H54 (cell line): ENCODE data around the gene LXN.
A peak's percentile ranks its signal among the peaks of the same experiment; 100 is the strongest.

Source experiments
- DNase-seq: peaks from one replicate; pipeline ENCODE4 v3.0.0; 2011; ENCODE audit warnings: low spot score, mixed read lengths; ENCODE audit not compliant: insufficient read length
- FAIRE-seq: peaks from 3 replicates; lab custom pipeline; 2011; peaks lifted over from hg19 to GRCh38; lab: Jason Lieb, UNC
- POLR2A ChIP-seq: IDR thresholded peaks from 2 replicates; pipeline ENCODE4 v1.6.1; 2011; ENCODE audit warnings: low read depth, mild to moderate bottlenecking, low read length

Gene LXN, protein sequence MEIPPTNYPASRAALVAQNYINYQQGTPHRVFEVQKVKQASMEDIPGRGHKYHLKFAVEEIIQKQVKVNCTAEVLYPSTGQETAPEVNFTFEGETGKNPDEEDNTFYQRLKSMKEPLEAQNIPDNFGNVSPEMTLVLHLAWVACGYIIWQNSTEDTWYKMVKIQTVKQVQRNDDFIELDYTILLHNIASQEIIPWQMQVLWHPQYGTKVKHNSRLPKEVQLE

DNA sequence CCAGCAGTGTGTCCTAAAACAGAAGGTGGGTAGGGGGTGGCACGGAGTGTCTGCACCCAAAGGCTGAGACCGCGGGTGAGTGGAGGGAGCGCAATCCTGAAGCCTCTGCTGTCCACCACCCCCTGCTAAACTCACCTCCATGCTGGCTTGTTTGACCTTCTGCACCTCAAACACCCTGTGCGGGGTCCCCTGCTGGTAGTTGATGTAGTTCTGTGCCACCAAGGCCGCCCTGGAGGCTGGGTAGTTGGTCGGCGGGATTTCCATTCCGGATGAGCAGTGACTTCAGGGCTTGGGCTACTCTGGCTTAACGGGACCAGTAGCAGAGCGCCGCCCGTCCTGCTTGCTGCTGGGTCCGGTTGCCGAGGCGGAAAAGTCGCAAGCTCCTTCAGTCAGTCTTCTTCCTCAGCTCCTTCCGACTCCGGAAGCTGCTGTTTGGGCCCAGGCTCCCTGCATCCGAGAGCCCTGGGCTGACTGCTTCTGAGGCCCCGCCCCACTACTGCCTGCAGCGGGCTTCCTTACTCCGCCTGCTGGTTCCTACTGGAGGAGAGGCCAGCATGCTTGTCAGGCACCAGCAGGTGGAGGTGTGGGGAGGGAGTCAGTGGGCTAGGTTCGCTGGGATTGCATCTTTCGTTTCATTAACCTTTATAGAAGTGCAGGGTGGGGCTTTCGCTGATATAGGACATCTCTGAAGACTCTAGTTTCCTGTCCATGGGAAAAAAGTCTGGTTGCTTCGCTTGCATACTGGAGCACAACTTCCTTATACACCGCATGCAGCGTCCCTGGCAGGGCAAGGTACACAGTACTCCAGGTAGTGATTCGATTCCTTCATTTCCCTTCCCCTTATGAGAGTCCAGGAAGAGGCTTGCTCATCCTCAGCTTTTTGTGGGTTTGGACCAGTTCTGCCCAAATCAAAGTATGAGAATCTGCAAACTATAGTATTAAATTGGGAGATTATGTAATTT, at the start of gene LXN:
Gene LXN (minus strand): TSS at position 434 of the 962 bp plus-strand sequence. CDS start 170 bp downstream, at position 264.
- DNase-seq (no peak), FAIRE-seq (no peak)
- TF ChIP-seq POLR2A = no peak

DNA sequence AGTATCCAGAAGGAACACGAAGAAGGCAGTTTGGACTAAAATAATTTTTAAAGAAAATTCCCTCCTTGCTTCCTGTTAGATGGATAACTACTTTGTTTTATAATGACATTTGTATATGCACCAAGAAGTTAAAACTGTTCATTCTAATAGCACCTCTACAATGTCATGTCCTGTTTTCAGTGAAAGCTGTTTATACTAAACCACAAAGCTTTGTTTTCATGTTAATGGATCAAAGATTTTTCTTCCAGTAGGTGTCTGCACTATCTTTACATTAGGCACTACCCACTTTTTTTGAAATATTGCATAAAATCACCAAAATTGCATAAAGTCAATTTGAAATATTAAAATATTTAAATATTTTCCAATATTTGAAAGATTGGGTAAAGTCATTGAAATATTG, 49.7 kb upstream of the LXN start:
- DNase-seq (no peak), FAIRE-seq (no peak)
- TF ChIP-seq POLR2A = no peak

DNA sequence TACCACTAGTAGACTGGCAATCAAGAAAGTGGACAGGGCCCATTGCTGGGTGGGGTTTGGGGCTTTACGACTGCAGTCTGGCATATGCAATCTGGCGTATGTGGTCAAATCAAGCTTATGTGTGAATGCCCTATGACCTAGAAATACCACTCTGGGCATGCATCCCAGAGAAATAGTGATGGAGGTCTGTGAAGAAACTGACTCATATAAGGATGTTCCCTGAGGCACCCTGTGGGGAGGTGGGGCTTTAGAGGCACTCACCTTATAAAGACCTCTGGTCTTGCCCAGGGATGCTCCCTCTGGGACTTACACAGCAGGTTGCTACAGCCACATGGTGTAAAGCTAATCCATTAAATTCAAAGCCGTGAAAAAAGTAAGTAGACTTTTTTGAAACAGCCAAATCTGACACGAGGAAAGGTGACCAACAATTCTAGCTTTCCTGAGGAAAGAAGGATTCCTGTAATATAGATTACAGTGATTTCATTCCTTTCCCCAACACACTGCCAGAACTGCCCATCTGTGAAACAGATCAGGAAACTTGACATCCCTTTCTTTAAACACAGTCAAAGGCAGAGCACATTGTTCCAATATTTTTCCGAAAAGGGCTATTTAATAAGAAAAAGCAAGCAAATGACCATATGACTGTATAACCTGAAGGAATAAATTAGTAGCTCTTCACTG, 46.2 kb upstream of the LXN start:
- DNase-seq (peak; percentile 40), FAIRE-seq (peak; percentile 91)
- TF ChIP-seq POLR2A = no peak

DNA sequence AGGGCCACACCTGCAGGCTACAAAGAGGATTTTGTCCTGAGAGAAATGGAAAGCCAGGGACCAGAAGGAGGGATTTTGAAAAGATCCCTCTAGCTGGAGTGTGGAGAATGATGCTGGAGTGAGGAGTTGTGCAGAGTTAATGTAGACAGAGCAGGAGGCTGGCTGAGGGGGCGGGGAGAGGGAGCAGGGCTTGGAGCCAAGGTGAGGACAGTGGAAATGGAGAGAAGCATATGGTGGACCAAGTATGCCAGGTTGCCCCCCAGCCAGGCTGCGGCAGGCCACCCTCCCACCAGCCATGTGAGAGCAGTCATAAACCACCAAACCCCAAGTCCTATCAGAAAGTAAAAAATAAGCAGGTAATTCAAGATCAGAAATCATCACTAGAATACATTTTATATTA, 45.1 kb upstream of the LXN start:
- no peak for TF ChIP-seq POLR2A
- FAIRE-seq = no peak

DNA sequence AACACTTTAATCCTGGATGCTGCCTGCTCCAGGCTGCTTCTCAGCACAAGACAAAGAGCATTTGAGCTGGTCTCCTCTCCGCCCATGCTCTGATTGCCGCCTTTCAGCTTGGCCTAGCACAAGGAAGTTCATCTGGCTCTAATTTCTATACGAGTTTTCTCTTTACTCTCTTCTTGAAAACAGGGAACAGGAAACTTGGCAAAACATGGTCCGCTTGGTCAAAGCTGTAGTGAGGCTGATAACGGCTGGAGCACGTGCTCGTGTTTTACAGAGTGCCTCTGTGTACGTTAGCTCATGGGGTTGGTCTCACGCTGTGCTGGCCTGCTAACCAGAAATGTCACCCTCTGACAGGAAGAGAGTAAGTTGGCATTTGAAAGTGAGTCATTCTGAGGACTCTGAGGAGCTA, 40.6 kb upstream of the LXN start:
- peak; percentile 84 for FAIRE-seq
- TF ChIP-seq POLR2A = 0 out of 2 replicates have a peak, but pooled peaks have one; percentile 10
- no peak for DNase-seq

More for the DNA sequence above, 45.1 kb upstream of the LXN start:
- DNase-seq = no peak

DNA sequence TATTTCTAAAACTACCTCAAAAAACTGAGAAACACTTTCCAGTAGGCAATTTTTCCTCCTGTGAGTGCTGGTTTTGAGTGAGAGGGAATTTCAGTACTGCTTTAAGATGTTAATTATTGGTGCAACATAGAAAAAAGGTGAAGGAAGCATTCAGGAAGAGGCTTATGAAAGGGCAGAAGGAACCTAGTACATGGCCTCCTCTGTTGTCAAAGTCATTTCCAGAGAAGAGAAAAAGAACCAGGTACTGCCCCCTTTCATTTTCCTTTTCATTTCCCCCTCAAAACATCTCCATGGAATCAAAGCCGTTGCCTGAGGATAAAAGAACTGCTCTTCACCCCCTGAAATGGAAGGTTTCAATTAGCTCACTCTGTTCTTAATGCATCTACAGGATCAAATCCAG, 40.0 kb upstream of the LXN start:
- TF ChIP-seq POLR2A = no peak
- no peak for FAIRE-seq
- DNase-seq = no peak

DNA sequence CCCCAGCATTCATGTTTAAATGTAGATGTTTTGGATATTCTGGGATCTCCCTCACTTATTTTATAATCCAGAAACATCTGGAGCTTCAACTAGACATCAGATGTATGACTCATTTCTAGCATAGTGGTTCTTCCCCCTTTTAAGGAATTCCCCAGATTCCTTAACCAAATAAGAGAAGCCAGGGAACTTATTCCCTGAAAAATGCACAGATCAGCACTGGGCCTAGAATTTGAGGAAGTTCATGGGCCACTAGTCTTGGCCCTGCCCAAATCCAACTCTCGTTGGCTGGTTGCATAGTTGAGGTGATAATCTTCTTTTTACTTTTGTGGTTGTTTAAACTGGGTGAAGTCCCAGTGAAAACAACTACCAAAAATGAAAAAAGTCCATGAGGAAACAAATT, 39.4 kb upstream of the LXN start:
- no peak for TF ChIP-seq POLR2A
- FAIRE-seq (no peak), DNase-seq (peak; percentile 40)

DNA sequence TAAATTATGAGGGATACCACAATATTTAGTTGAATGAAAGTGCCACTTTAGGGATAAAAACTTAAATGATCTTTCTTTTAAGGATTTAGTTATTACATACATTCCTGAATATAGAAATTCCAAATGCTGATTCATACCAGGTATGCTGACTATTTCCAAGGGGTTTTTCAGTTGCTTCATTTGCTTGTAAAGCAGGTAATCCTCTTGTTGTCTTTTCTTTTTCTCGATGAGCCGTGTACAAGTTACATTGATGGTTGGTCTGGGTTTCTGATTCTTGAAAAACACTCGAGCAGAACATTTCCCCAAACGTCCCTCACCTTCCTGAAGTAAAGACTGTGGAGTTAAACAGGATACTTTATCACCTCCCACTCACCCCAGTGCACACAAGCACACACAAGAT, 38.2 kb upstream of the LXN start:
- TF ChIP-seq POLR2A = no peak
- FAIRE-seq = no peak
- no peak for DNase-seq

DNA sequence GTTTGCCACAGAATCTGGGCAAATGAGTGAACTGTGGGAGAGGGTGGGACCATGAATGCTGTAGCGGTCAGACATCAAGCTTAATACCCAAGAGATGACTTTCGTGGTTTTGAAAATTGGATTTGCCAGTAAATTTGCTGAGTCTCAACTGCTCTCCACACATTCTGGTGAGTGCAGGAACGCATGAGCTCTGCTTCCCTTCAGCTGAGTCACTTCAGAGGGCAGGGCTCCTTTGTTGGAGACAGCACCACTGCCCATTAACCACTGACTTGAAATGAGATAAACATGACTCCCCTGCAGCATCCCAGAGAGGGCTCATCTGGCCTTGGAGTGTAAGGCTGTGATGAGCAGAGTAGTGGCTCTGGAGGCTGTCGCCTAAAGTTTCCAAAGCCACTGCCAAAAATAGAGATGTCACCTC, 37.2 kb upstream of the LXN start:
- no peak for TF ChIP-seq POLR2A
- FAIRE-seq (peak; percentile 99), DNase-seq (peak; percentile 61)

DNA sequence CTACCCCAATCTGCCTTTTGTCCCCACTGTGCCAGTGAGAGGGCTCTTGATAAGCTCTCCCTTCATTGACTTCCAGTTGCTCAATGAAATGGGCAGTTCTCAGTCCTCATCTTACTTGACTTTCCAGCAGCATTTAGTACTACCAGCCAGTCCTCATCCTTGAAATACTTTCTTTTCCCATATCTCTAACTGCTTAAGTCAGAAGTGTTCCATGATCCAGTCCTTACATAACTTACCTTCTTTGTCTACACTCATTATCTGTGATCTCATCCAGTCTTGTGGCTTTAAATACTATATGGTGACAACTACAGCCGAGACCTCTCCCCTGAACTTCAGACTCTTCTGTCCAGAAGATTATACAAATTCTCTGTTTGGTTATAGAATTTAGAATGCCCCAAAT, 31.1 kb upstream of the LXN start:
- no peak for TF ChIP-seq POLR2A
- FAIRE-seq = peak; percentile 65
- DNase-seq = no peak

DNA sequence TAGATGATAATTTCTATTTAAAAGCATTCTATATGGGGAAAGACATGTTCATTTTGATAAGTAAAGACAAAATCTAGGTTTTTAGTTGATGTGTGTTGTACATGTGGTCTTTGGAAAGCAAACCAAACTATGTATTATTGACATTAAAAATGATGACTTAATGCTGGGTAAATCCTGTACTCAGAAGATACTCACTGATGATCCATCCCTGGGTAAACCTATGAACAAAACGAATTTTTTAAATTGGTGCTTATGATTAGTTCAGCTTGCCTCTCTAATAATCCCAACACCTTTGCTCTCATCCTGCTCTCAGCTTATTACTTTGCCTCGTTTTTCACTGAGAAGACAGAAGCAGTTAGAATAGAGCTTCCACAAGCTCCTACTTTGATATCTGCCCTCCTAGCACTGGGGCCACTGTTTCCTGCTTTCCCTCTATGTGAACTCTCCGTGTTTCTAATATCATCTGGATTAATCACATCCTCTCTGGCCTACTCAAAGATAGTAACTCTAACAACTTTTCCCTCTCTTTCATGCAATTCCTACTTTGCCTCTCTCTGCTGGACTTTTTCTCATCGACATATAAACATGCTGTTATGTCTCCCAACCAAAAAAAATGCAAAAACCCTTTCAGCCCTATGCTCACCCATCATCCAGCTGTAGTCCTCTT, 30.5 kb upstream of the LXN start:
- no peak for TF ChIP-seq POLR2A
- peak; percentile 91 for FAIRE-seq
- no peak for DNase-seq

DNA sequence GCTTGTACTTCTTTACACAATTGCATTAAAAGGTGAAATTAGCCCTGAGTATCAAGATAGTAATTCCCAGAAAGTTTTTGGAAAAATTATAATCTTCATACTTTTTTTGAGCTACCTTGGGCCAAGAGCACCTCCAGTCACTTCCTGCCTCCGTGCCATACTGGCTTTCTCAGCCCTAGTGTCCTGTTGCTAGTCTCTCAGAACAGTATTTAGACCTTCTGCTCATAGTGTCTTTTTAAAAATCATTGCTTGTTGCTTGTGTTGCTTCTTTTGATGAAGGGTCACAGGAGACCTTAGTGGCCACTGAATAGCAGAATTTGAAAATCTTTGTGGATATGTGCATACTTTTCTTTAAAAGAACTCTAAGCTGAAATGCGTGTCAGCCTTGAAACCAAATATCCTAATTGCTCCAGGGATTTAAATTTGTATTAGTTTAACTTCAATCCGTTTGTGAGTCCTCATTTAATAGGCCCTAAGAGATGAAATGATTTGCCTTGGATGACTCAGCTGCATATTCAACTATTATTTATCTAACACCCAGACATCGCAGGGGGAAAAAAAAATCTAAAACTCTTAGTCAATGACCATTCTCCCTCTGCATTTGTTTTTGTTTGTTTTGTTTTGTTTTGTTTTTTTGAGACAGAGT, 29.1 kb upstream of the LXN start:
- DNase-seq = no peak
- peak; percentile 41 for FAIRE-seq
- TF ChIP-seq POLR2A = no peak

DNA sequence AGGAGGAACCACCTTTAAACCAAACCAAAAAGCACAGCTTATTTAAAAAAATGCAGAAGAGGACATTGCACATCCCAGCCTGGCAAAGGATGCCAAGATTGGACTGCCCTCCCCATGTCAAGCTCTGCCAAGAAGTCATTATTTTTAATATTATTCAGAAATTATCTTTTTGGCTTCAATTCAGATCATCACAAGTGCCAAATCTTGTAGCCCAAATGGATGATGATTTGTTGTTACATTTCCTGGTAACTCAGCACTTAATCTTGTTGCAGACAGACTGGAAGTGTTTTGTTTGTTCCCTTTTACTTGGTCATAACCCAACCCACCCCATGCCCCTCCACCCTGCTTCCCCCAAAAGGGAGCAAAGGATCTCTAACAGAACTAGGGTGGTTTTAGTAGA, 28.1 kb upstream of the LXN start:
- FAIRE-seq (no peak), DNase-seq (no peak)
- no peak for TF ChIP-seq POLR2A
